A549 (cell line): ENCODE data around the gene CEND1. TPM values are rescaled to one million over a fixed set of nuclear protein-coding genes. Genes with fewer than 3 reads are reported as not detected.
A peak's percentile ranks its signal among the peaks of the same experiment; 100 is the strongest.

Experiments used
- ATAC-seq, 2 experiments: fragments of 200-7000 bp in 1 of 2; fragments of >200 bp in 1 of 2; cut with Nextera tagmentation in 1 of 2; cut with Tn5 transposase in 1 of 2; 3 replicates each; pipeline versions ENCODE4 v1.8.0 to v1.9.1; 2018 to 2020; ENCODE audit warnings: mild to moderate bottlenecking in 1 of 2, moderate library complexity in 1 of 2
- CTCF ChIA-PET: fragments of 300-600 bp; sonication (Branson Sonifier 250); formaldehyde crosslinking; extraction: SDS; loops from one replicate; lab custom pipeline; 2021; ENCODE audit warnings: antibody characterized with exemption, inconsistent platforms; lab: Yijun Ruan, JAX
- POLR2A ChIA-PET: fragments of 350-600 bp; formaldehyde crosslinking; extraction: SDS; loops from one replicate; lab custom pipeline; 2021; ENCODE audit warnings: antibody characterized with exemption, inconsistent platforms; lab: Yijun Ruan, JAX
- DNase-seq, 2 experiments: peaks; one replicate each; pipeline versions ENCODE4 v3.0.0 to v3.0.0-alpha.2; 2011 to 2016; ENCODE audit warnings: low read depth in 1 of 2, low spot score in 1 of 2
- FAIRE-seq: peaks from 2 replicates; lab custom pipeline; 2011; peaks lifted over from hg19 to GRCh38; lab: Jason Lieb, UNC
- H3K27ac ChIP-seq, 2 experiments: fragments of >200 bp; sonication (Bioruptor Twin); formaldehyde crosslinking; 3 replicates each; pipeline ENCODE4 v1.5.1; 2016 to 2017
- H3K4me1 ChIP-seq: fragments of >200 bp; sonication (Bioruptor Twin); formaldehyde crosslinking; 3 replicates; pipeline ENCODE4 v1.6.1; 2016
- H3K4me2 ChIP-seq: fragments of >200 bp; sonication (Bioruptor Twin); formaldehyde crosslinking; 3 replicates; pipeline ENCODE4 v1.6.1; 2016
- H3K4me3 ChIP-seq: fragments of >200 bp; sonication (Bioruptor Twin); formaldehyde crosslinking; 3 replicates; pipeline ENCODE4 v1.5.1; 2016
- H3K9me3 ChIP-seq: fragments of >200 bp; sonication (Bioruptor Twin); formaldehyde crosslinking; 3 replicates; pipeline ENCODE4 v1.6.1; 2016
- BCL3 ChIP-seq: fragments of >200 bp; sonication (Bioruptor Twin); formaldehyde crosslinking; IDR thresholded peaks from 3 replicates; pipeline ENCODE4 v1.6.1; 2016
- CBX8 ChIP-seq: fragments of 200-600 bp; sonication (generic); IDR thresholded peaks from 2 replicates; pipeline ENCODE4 v1.6.1; 2016
- CHD2 ChIP-seq: fragments of 150-350 bp; IDR thresholded peaks from 2 replicates; pipeline ENCODE4 v1.6.1; 2014; ENCODE audit warnings: low read length; ENCODE audit not compliant: partially characterized antibody
- CHD4 ChIP-seq: fragments of 200-600 bp; sonication (generic); IDR thresholded peaks from 2 replicates; pipeline ENCODE4 v1.6.1; 2016; ENCODE audit warnings: antibody characterized with exemption, mild to moderate bottlenecking, borderline replicate concordance
- CTCF ChIP-seq: fragments of >200 bp; sonication (Bioruptor Twin); formaldehyde crosslinking; IDR thresholded peaks from 3 replicates; pipeline ENCODE4 v1.5.1; 2016
- EHF ChIP-seq: fragments of 250-450 bp; sonication (Bioruptor Pico); IDR thresholded peaks from 2 replicates; pipeline ENCODE4 v1.5.0; 2020; ENCODE audit warnings: mild to moderate bottlenecking
- EHMT2 ChIP-seq: fragments of 200-600 bp; sonication (generic); IDR thresholded peaks from 2 replicates; pipeline ENCODE4 v1.6.1; 2016; ENCODE audit warnings: antibody characterized with exemption, low read depth, mild to moderate bottlenecking, moderate library complexity
- FOSB ChIP-seq: fragments of 250-450 bp; sonication (Bioruptor Pico); IDR thresholded peaks from 2 replicates; pipeline ENCODE4 v1.5.0; 2020; ENCODE audit warnings: mild to moderate bottlenecking, moderate library complexity
- FOSL2 ChIP-seq, 2 experiments: fragments of 450-650 bp in 1 of 2; fragments of >200 bp in 1 of 2; sonication (Bioruptor Twin) in 1 of 2; formaldehyde crosslinking; IDR thresholded peaks; 2 replicates each; pipeline versions ENCODE4 v1.5.0 to v1.6.1; 2016 to 2020; ENCODE audit warnings: mild to moderate bottlenecking in 1 of 2, moderate library complexity in 1 of 2
- FOXS1 ChIP-seq: fragments of 250-450 bp; sonication (Bioruptor Pico); IDR thresholded peaks from 2 replicates; pipeline ENCODE4 v1.5.0; 2020; ENCODE audit warnings: mild to moderate bottlenecking, moderate library complexity
- GATA3 ChIP-seq: IDR thresholded peaks from 2 replicates; pipeline ENCODE4 v1.6.1; 2012; ENCODE audit warnings: borderline replicate concordance
- HMGXB4 ChIP-seq: fragments of 250-450 bp; sonication (Bioruptor Pico); IDR thresholded peaks from 2 replicates; pipeline ENCODE4 v1.5.0; 2021; ENCODE audit warnings: mild to moderate bottlenecking, moderate library complexity, borderline replicate concordance
- JUN ChIP-seq, 2 experiments: fragments of >200 bp; sonication (Bioruptor Twin); formaldehyde crosslinking; IDR thresholded peaks; 2 replicates in 1 of 2; 3 replicates in 1 of 2; pipeline ENCODE4 v1.6.1; 2016 to 2017
- JUNB ChIP-seq: fragments of >200 bp; sonication (Bioruptor Twin); formaldehyde crosslinking; IDR thresholded peaks from 2 replicates; pipeline ENCODE4 v1.6.1; 2016
- KDM1A ChIP-seq: fragments of 200-600 bp; sonication (generic); IDR thresholded peaks from 2 replicates; pipeline ENCODE4 v1.6.1; 2016; ENCODE audit warnings: low read depth, mild to moderate bottlenecking
- MAX ChIP-seq: IDR thresholded peaks from 2 replicates; pipeline ENCODE4 v1.6.1; 2012
- MYC ChIP-seq: IDR thresholded peaks from 2 replicates; pipeline ENCODE4 v1.6.1; 2012; ENCODE audit warnings: mild to moderate bottlenecking, inconsistent platforms, low read length, improper control_type of control experiment, borderline replicate concordance
- NPAS2 ChIP-seq: fragments of 250-450 bp; sonication (Bioruptor Pico); IDR thresholded peaks from 2 replicates; pipeline ENCODE4 v1.8.0; 2022; ENCODE audit warnings: mild to moderate bottlenecking, moderate library complexity, borderline replicate concordance
- NR3C1 ChIP-seq: fragments of >200 bp; sonication (Bioruptor Twin); formaldehyde crosslinking; IDR thresholded peaks from 3 replicates; pipeline ENCODE4 v1.6.1; 2017
- POLR2A ChIP-seq: IDR thresholded peaks from 2 replicates; pipeline ENCODE4 v1.6.1; 2012; ENCODE audit warnings: mild to moderate bottlenecking, low read length
- POLR2AphosphoS2 ChIP-seq: conservative IDR thresholded peaks from 2 replicates; pipeline ENCODE4 v1.6.1; 2012; ENCODE audit warnings: low read length, improper control_type of control experiment, inconsistent platforms
- RARB ChIP-seq: fragments of 250-450 bp; sonication (Bioruptor Pico); IDR thresholded peaks from 2 replicates; pipeline ENCODE4 v1.8.0; 2021; ENCODE audit warnings: mild to moderate bottlenecking, moderate library complexity
- RCOR1 ChIP-seq: fragments of 150-350 bp; IDR thresholded peaks from 2 replicates; pipeline ENCODE4 v1.6.1; 2014; ENCODE audit warnings: antibody characterized with exemption, low read length, low read depth
- RFX5 ChIP-seq: fragments of 450-650 bp; IDR thresholded peaks from 2 replicates; pipeline ENCODE4 v1.7.1; 2014; ENCODE audit warnings: antibody characterized with exemption, mild to moderate bottlenecking, moderate library complexity
- SREBF2 ChIP-seq: fragments of 450-650 bp; IDR thresholded peaks from 2 replicates; pipeline ENCODE4 v1.6.1; 2014; ENCODE audit warnings: mild to moderate bottlenecking, moderate library complexity
- ZNF302 ChIP-seq: fragments of 250-450 bp; sonication (Bioruptor Pico); IDR thresholded peaks from 2 replicates; pipeline ENCODE4 v1.9.0; 2021; ENCODE audit warnings: inconsistent platforms, mild to moderate bottlenecking, moderate library complexity
- WGBS: methylation state at CpG from one replicate; pipeline ENCODE4 v1.1.6; 2017; ENCODE audit errors: missing lambda C conversion rate; 5-methylcytosine and 5-hydroxymethylcytosine counted together
- polyA plus RNA-seq, 4 experiments: library from polyadenylated mRNA; depleted of rRNA in 3 of 4; stranded (reverse); fragments of >200 nt; fragmentation: RNase III in 1 of 4; extraction: RNeasy Plus Mini Kit Qiagen cat#74134 plus additional on column Dnase treatment in 1 of 4; gene quantifications; 2 replicates in 3 of 4; 3 replicates in 1 of 4; pipeline ENCODE4 v1.2.3, GENCODE V29; 2011 to 2017

Gene CEND1
- polyA plus RNA-seq, 2 of the 4 experiments (the other 2 are of a cell fraction) = 1.0 TPM; not detected in 1

- DNase-seq = no peak
- H3K4me1 ChIP-seq = peaks cover 23% of the 10 kb centered on the region
- no peak for TF ChIP-seq MAX
- TF ChIP-seq KDM1A = no peak
- no peak for TF ChIP-seq BCL3
- TF ChIP-seq POLR2AphosphoS2 = no peak
- no peak for TF ChIP-seq GATA3
- TF ChIP-seq JUN (IDR thresholded peaks at IDR 0.05) = no peak
- no peak for TF ChIP-seq CBX8
- TF ChIP-seq, all 56 proteins: peak for 0
- Histone ChIP-seq H3K27ac (no peak overlapping the region), H3K9me3 (no peaks in the 10 kb centered on the region), H3K4me2 (no peak overlapping the region), H3K4me3 (no peak overlapping the region)
- ChIA-PET POLR2A (interaction anchor here (0.6 to 2.0 kb wide), 2 partner anchors 9 to 10 kb away, joined by 3 to 5 read pairs; no protein-coding TSS in a partner anchor), CTCF (interaction anchor here (1.2 kb wide), 1 partner anchor 10 kb away, joined by 3 read pairs; no protein-coding TSS in a partner anchor)
- no peak for FAIRE-seq
- WGBS = 86% methylated on average over 17 of the region's 24 CpGs
- ATAC-seq = no peak
Measured at GRCh38 chr11:787084-787675, 2.7 kb downstream of the CEND1 start.

- DNase-seq (no peak), FAIRE-seq (no peak), ATAC-seq (no peak)
- Histone ChIP-seq H3K4me3 (no peak overlapping the region), H3K27ac (no peak overlapping the region), H3K9me3 (no peaks in the 10 kb centered on the region), H3K4me2 (no peak overlapping the region), H3K4me1 (peaks cover 23% of the 10 kb centered on the region)
- POLR2A ChIA-PET = interaction anchor here (0.6 to 2.0 kb wide), 2 partner anchors 10 kb away, joined by 3 to 5 read pairs; no protein-coding TSS in a partner anchor
- 85% methylated on average over 18 of the region's 24 CpGs for WGBS
- no peak for TF ChIP-seq ZNF302 (CRISPR knock-in tag)
- TF ChIP-seq HMGXB4 (CRISPR knock-in tag) = no peak
- TF ChIP-seq RFX5 = no peak
- no peak for TF ChIP-seq FOXS1 (CRISPR knock-in tag)
- TF ChIP-seq KDM1A = no peak
- TF ChIP-seq POLR2AphosphoS2 = no peak
- TF ChIP-seq POLR2A = no peak
- TF ChIP-seq NR3C1 = no peak
- CTCF ChIA-PET = interaction anchor here (0.8 to 1.2 kb wide), 3 partner anchors 10 to 124 kb away, joined by 3 read pairs; no protein-coding TSS in a partner anchor
Measured at GRCh38 chr11:786235-787083, 3.4 kb downstream of the CEND1 start.

- FAIRE-seq (no peak), ATAC-seq (peak in 1 of 2 experiments; percentile 65; a peak in 3 of 6 replicates), DNase-seq (peak in 1 of 2 experiments; percentile 50)
- ChIA-PET POLR2A (no interaction called here), CTCF (interaction anchor here (0.6 to 2.2 kb wide), 10 partner anchors 8 to 1133 kb away, joined by 3 to 14 read pairs (median 6); partner anchors contain the start of gene SLC25A22)
- H3K4me2 ChIP-seq = no peak overlapping the region
- H3K27ac ChIP-seq = no peak overlapping the region
- peaks cover under 1% of the 10 kb centered on the region; the same call in 1 of the 3 replicates for H3K4me1 ChIP-seq
- 81% methylated on average over 24 of the region's 24 CpGs for WGBS
- no peaks in the 10 kb centered on the region for H3K9me3 ChIP-seq
- no peak overlapping the region for H3K4me3 ChIP-seq
- TF ChIP-seq SREBF2 (no peak), CHD2 (no peak), EHF (CRISPR knock-in tag) (no peak), EHMT2 (no peak), FOSB (CRISPR knock-in tag) (no peak), RARB (CRISPR knock-in tag) (no peak), NPAS2 (CRISPR knock-in tag) (no peak), FOSL2 (IDR thresholded peaks at IDR 0.05) (no peak), FOSL2 (CRISPR knock-in tag; IDR thresholded peaks at IDR 0.05) (no peak), CHD4 (no peak), MYC (no peak), CBX8 (no peak), CTCF (no peak), JUNB (no peak), RCOR1 (no peak), BCL3 (no peak)
Measured at GRCh38 chr11:783581-784015, 6.3 kb downstream of the CEND1 start.
